Nephron (organoid): ENCODE results near the gene ENPP4.

Experiments used
- H3K27ac Mint-ChIP-seq, 3 experiments: 2 replicates each; pipeline ENCODE4 v1.8.0; 2020; ENCODE audit warnings: mixed read lengths in 3 of 3, mild to moderate bottlenecking in 2 of 3, moderate library complexity in 1 of 3
- H3K27me3 Mint-ChIP-seq: 2 replicates; pipeline ENCODE4 v1.8.0; 2021; ENCODE audit warnings: low read depth, mild to moderate bottlenecking, moderate library complexity, mixed read lengths
- H3K36me3 Mint-ChIP-seq: 2 replicates; pipeline ENCODE4 v1.8.0; 2020; ENCODE audit warnings: low read depth, mixed read lengths
- H3K4me1 Mint-ChIP-seq: 2 replicates; pipeline ENCODE4 v1.8.0; 2020; ENCODE audit warnings: mixed read lengths
- H3K4me3 Mint-ChIP-seq, 3 experiments: 2 replicates each; pipeline ENCODE4 v1.8.0; 2020; ENCODE audit warnings: mild to moderate bottlenecking in 3 of 3, mixed read lengths in 3 of 3, moderate library complexity in 2 of 3
- H3K9me3 Mint-ChIP-seq: 2 replicates; pipeline ENCODE4 v1.8.0; 2020; ENCODE audit warnings: mixed read lengths
- CTCF ChIP-seq, 3 experiments: fragments of 200-600 bp; sonication (generic); IDR thresholded peaks; one replicate each; pipeline ENCODE4 v1.5.0; 2021; ENCODE audit warnings: antibody characterized with exemption in 3 of 3; ENCODE audit not compliant: unreplicated experiment in 3 of 3

ENPP4 gene

GRCh38 chr6:46156701-46157100 is 26.9 kb downstream of the ENPP4 start:
- H3K36me3 Mint-ChIP-seq = peaks cover 9% of the 10 kb centered on the region
- no peak overlapping the region for H3K27ac Mint-ChIP-seq
- H3K27me3 Mint-ChIP-seq = no peaks in the 10 kb centered on the region
- peaks cover 8% of the 10 kb centered on the region for H3K9me3 Mint-ChIP-seq
- no peak for TF ChIP-seq CTCF (IDR thresholded peaks at IDR 0.05; ENCODE audit: unreplicated experiment in 3 of 3)
- no peak overlapping the region for H3K4me3 Mint-ChIP-seq
- H3K4me1 Mint-ChIP-seq = no peaks in the 10 kb centered on the region

GRCh38 chr6:46159229-46159628 is 29.4 kb downstream of the ENPP4 start:
- no peaks in the 10 kb centered on the region for H3K4me1 Mint-ChIP-seq
- no peak overlapping the region for H3K27ac Mint-ChIP-seq
- TF ChIP-seq CTCF (IDR thresholded peaks at IDR 0.05; ENCODE audit: unreplicated experiment in 3 of 3) = no peak
- peaks cover 8% of the 10 kb centered on the region for H3K9me3 Mint-ChIP-seq
- H3K4me3 Mint-ChIP-seq = no peak overlapping the region
- peaks cover 13% of the 10 kb centered on the region for H3K36me3 Mint-ChIP-seq
- H3K27me3 Mint-ChIP-seq = no peaks in the 10 kb centered on the region

GRCh38 chr6:46160102-46160501 is 30.3 kb downstream of the ENPP4 start:
- TF ChIP-seq CTCF (IDR thresholded peaks at IDR 0.05; ENCODE audit: unreplicated experiment in 3 of 3) = no peak
- Mint-ChIP-seq H3K4me1 (no peaks in the 10 kb centered on the region), H3K27ac (no peak overlapping the region), H3K9me3 (peaks cover 8% of the 10 kb centered on the region), H3K4me3 (no peak overlapping the region), H3K36me3 (peaks cover 17% of the 10 kb centered on the region), H3K27me3 (no peaks in the 10 kb centered on the region)

- Mint-ChIP-seq H3K4me1 (peaks cover 9% of the 10 kb centered on the region), H3K27me3 (peaks cover 21% of the 10 kb centered on the region), H3K9me3 (no peaks in the 10 kb centered on the region), H3K4me3 (peak within 1 kb of the TSS; percentile 91 to 99 (median 97)), H3K36me3 (peaks cover 3% of the 10 kb centered on the region), H3K27ac (peak within 1 kb of the TSS; percentile 27 to 53 (median 28))
- no peak for TF ChIP-seq CTCF (IDR thresholded peaks at IDR 0.05; ENCODE audit: unreplicated experiment in 3 of 3)
Observed at GRCh38 chr6:46170357-46171289, 40.8 kb downstream of the ENPP4 start, which contains the start of gene ENPP5. Gene ENPP5 (minus strand): TSS chr6:46170980. CDS start chr6:46168262, 2,718 bp downstream.

GRCh38 chr6:46172176-46172575 is 42.4 kb downstream of the ENPP4 start:
- peak overlapping the region; percentile 91 to 99 (median 97) for H3K4me3 Mint-ChIP-seq
- H3K27me3 Mint-ChIP-seq = peaks cover 22% of the 10 kb centered on the region
- H3K4me1 Mint-ChIP-seq = peaks cover 9% of the 10 kb centered on the region
- H3K36me3 Mint-ChIP-seq = no peaks in the 10 kb centered on the region
- TF ChIP-seq CTCF (IDR thresholded peaks at IDR 0.05; ENCODE audit: unreplicated experiment in 3 of 3) = no peak
- H3K27ac Mint-ChIP-seq = no peak overlapping the region
- H3K9me3 Mint-ChIP-seq = no peaks in the 10 kb centered on the region
